Gastrocnemius medialis (tissue), 4 donors: Measurements from ENCODE around the gene HPCA. TPM values are rescaled to one million over a fixed set of nuclear protein-coding genes. Genes with fewer than 3 reads are reported as not detected.
A peak's percentile ranks its signal among the peaks of the same experiment; 100 is the strongest.

ENCODE experiments used
- ATAC-seq, 2 donors: fragments of 150-250 bp; one replicate each; pipeline ENCODE4 v1.9.1; 2016
- DNase-seq, 2 donors: peaks; one replicate each; pipeline ENCODE4 v3.0.0-alpha.2; 2019
- H3K27ac ChIP-seq, 4 donors: fragments of 200-600 bp; sonication (generic); 1 replicate in 1 of 4; 2 replicates in 3 of 4; pipeline ENCODE4 v1.5.1; 2016 to 2018; ENCODE audit warnings: mild to moderate bottlenecking in 2 of 4, moderate library complexity in 1 of 4
- H3K27me3 ChIP-seq, 3 donors: fragments of 200-600 bp; sonication (generic) in 2 of 3; 1 replicate in 1 of 3; 2 replicates in 2 of 3; pipeline versions ENCODE4 v1.5.1 to v1.6.0; 2016 to 2019; ENCODE audit warnings: mild to moderate bottlenecking in 1 of 3, moderate library complexity in 1 of 3
- H3K36me3 ChIP-seq, 2 donors: fragments of 200-600 bp; sonication (generic) in 1 of 2; one replicate each; pipeline ENCODE4 v1.5.1; 2017 to 2018
- H3K4me1 ChIP-seq, 2 donors: fragments of 200-600 bp; sonication (generic) in 1 of 2; one replicate each; pipeline ENCODE4 v1.5.1; 2016 to 2017; ENCODE audit warnings: mild to moderate bottlenecking in 2 of 2
- H3K4me3 ChIP-seq, 4 donors: fragments of 200-600 bp; sonication (generic) in 3 of 4; 1 replicate in 1 of 4; 2 replicates in 3 of 4; pipeline ENCODE4 v1.5.1; 2016 to 2019; ENCODE audit warnings: mild to moderate bottlenecking in 2 of 4
- H3K9me3 ChIP-seq, 3 donors: fragments of 200-600 bp; sonication (generic) in 2 of 3; 1 replicate in 1 of 3; 2 replicates in 2 of 3; pipeline ENCODE4 v1.5.1; 2016 to 2019
- POLR2A ChIP-seq, 2 donors: fragments of 450-650 bp; IDR thresholded peaks; one replicate each; pipeline ENCODE4 v1.6.1; 2017; ENCODE audit warnings: antibody characterized with exemption in 2 of 2, mild to moderate bottlenecking in 2 of 2, moderate library complexity in 2 of 2
- in situ Hi-C, 4 donors: fragments of 200-750 bp; cut with MboI; loops; one replicate each; pipeline versions ENCODE4 v1.15.0 to v1.8.0; 2017; ENCODE audit warnings: low sequenced_read_pairs in 4 of 4
- intact Hi-C: fragments of 100-400 bp; cut with DNase I; formaldehyde crosslinking; loops from one replicate; pipeline ENCODE4 v1.15.1; 2023; ENCODE audit warnings: low total_unique reads
- total RNA-seq, 4 donors: library from RNA; depleted of rRNA; stranded (reverse); fragments of >200 nt; gene quantifications; one replicate each; pipeline versions ENCODE4 v1.1.0 to v1.2.3, GENCODE V29; 2016
- TF ChIP-seq, protein P1 (sequence below), 5 experiments: fragments of 450-650 bp in 3 of 5; fragments of 200-600 bp in 2 of 5; sonication (generic) in 2 of 5; IDR thresholded peaks in 4 of 5; conservative IDR thresholded peaks in 1 of 5; 1 replicate in 4 of 5; 2 replicates in 1 of 5; pipeline ENCODE4 v1.5.1; 2016 to 2019; ENCODE audit warnings: antibody characterized with exemption in 5 of 5, mild to moderate bottlenecking in 3 of 5, moderate library complexity in 3 of 5

Gene HPCA
- total RNA-seq, 4 donors from 2014 or later: not detected

DNA sequence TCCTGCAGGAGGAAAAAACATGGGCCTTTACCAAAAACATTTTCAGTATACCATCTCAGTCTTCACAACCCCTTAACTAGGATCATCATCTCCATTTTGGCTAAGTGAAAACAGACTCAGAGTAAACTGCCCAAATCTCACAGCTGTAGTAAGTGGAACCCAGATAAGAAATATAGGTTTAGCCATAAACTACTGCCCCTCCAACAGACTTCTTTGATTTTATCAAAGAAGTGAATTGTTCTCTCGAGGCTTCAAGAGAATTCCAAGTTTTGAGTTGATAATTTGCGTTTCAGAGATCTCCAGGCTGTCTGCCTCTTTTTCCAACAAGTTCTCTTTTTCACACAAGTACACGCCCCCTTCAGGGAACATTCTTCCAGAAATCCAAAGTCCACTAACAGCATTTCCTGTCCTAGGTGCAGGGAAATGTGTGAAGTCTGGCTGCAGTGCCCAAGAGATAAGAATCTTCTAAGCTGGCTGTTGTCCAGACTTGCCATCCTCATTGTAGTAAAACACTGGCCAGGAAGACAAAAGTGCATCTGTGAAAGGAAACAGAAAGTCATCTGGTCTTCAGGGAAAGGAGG lies 47.5 kb downstream of the HPCA start:
- Histone ChIP-seq H3K4me3 (no peak overlapping the region), H3K4me1 (no peaks in the 10 kb centered on the region), H3K9me3 (no peaks in the 10 kb centered on the region), H3K27ac (peak overlapping the region in 3 of 4 donors; percentile 26 to 59 (median 41)), H3K36me3 (peaks cover 0 to 28% of the 10 kb centered on the region in 2 donors), H3K27me3 (no peaks in the 10 kb centered on the region)
- TF ChIP-seq, protein P1, sequence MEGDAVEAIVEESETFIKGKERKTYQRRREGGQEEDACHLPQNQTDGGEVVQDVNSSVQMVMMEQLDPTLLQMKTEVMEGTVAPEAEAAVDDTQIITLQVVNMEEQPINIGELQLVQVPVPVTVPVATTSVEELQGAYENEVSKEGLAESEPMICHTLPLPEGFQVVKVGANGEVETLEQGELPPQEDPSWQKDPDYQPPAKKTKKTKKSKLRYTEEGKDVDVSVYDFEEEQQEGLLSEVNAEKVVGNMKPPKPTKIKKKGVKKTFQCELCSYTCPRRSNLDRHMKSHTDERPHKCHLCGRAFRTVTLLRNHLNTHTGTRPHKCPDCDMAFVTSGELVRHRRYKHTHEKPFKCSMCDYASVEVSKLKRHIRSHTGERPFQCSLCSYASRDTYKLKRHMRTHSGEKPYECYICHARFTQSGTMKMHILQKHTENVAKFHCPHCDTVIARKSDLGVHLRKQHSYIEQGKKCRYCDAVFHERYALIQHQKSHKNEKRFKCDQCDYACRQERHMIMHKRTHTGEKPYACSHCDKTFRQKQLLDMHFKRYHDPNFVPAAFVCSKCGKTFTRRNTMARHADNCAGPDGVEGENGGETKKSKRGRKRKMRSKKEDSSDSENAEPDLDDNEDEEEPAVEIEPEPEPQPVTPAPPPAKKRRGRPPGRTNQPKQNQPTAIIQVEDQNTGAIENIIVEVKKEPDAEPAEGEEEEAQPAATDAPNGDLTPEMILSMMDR (IDR thresholded peaks at IDR 0.05 in 4 of 5, conservative IDR thresholded peaks at IDR 0.05 in 1 of 5): peak in 1 of 5 experiments; percentile 12
- no peak for TF ChIP-seq POLR2A (IDR thresholded peaks at IDR 0.05)
- DNase-seq (no peak), ATAC-seq (peak in 1 of 2 donors; percentile 49)
- in situ Hi-C loops: loop anchor here in 2 of 4 donors (10.0 kb wide), 4 partner anchors 71 to 151 kb away; partner anchors contain the start of gene AZIN2 (in 1 of the 2)
- intact Hi-C loops: loop anchor here (1.0 kb wide), 2 partner anchors 121 to 152 kb away; no protein-coding TSS in a partner anchor

GRCh38 chr1:32934535-32934934 lies 48.2 kb downstream of the HPCA start:
- ATAC-seq (no peak), DNase-seq (no peak)
- TF ChIP-seq POLR2A (IDR thresholded peaks at IDR 0.05): no peak
- TF ChIP-seq, protein P1 (IDR thresholded peaks at IDR 0.05 in 4 of 5, conservative IDR thresholded peaks at IDR 0.05 in 1 of 5): no peak
- in situ Hi-C loops (loop anchor here in 2 of 4 donors (10.0 kb wide), 4 partner anchors 70 to 150 kb away; partner anchors contain the start of gene AZIN2 (in 1 of the 2)), intact Hi-C loops (no loop called here)
- Histone ChIP-seq H3K4me1 (peaks cover 0 to under 1% of the 10 kb centered on the region in 2 donors), H3K36me3 (peaks cover 0 to 28% of the 10 kb centered on the region in 2 donors), H3K27ac (no peak overlapping the region), H3K27me3 (no peaks in the 10 kb centered on the region), H3K9me3 (no peaks in the 10 kb centered on the region), H3K4me3 (no peak overlapping the region)

DNA sequence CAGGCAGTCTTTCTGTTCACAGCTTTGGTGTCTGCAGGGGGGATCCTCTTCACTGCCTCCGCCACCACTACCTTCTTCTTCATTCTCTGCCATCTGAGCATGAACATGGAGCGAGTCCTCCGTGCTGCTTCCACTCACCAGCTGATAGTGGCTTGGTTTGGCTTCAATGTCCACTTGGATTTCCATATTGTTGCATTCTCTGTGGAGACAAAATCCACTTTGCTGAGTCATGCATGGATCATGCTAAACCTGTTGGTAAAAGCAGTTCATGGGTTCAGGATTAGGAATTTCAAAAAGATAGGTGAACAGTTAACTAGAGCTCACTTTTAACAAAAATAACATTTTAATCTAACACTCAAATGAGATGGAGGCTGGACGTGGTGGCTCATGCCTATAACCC lies 50.8 kb downstream of the HPCA start:
- no peak overlapping the region for H3K27ac ChIP-seq
- ATAC-seq (no peak), DNase-seq (no peak)
- in situ Hi-C loops (loop anchor here in 3 of 4 donors (5.0 to 10.0 kb wide), 5 partner anchors 68 to 148 kb away; partner anchors contain the start of gene AZIN2 (in 2 of the 3)), intact Hi-C loops (no loop called here)
- peaks cover 4 to 6% of the 10 kb centered on the region in 2 donors for H3K4me1 ChIP-seq
- H3K9me3 ChIP-seq: no peaks in the 10 kb centered on the region
- TF ChIP-seq, protein P1 (IDR thresholded peaks at IDR 0.05 in 4 of 5, conservative IDR thresholded peaks at IDR 0.05 in 1 of 5): no peak
- no peak for TF ChIP-seq POLR2A (IDR thresholded peaks at IDR 0.05)
- H3K27me3 ChIP-seq: no peaks in the 10 kb centered on the region
- no peak overlapping the region for H3K4me3 ChIP-seq
- H3K36me3 ChIP-seq: peaks cover 0 to 49% of the 10 kb centered on the region in 2 donors

DNA sequence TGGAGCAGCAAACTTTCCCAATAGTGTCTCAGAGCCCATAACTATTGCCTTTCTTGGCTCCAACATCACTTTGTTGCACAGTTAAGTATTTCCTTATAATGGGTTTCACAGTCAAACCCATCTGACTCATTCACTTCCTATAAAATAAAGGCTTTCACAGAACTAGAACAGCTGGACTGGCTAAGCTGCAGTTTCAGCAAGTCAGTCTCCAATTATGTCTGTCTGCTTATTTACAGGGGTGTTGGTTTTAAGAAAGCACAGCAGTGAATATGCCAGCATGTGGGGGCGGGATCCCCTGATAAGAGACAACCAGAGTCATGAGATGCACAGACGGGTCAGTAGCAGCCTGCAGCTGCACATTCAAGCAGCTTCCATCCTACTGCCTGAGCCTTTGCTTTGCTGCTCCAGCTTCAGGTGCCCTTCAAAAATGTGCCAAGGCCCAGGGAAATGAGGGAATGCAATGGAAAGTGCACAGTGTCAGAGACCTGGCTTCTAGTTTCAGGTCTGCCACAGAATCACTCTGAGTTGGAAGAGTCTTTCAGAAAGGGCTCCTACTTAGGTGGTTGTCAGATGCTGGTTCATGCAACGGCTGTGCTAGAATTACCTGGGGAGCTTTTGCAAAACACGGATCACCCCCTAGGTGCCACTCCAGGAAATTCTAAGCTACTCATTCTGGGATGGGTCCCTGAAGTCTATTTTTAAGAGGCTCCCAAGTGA lies 53.5 kb downstream of the HPCA start:
- in situ Hi-C loops (loop anchor here in 3 of 4 donors (5.0 to 10.0 kb wide), 5 partner anchors 65 to 145 kb away; partner anchors contain the start of gene AZIN2 (in 2 of the 3)), intact Hi-C loops (no loop called here)
- TF ChIP-seq, protein P1 (IDR thresholded peaks at IDR 0.05 in 4 of 5, conservative IDR thresholded peaks at IDR 0.05 in 1 of 5): no peak
- TF ChIP-seq POLR2A (IDR thresholded peaks at IDR 0.05): no peak
- Histone ChIP-seq H3K27ac (no peak overlapping the region), H3K4me1 (peaks cover 4 to 6% of the 10 kb centered on the region in 2 donors), H3K4me3 (no peak overlapping the region), H3K27me3 (no peaks in the 10 kb centered on the region), H3K36me3 (peaks cover 0 to 75% of the 10 kb centered on the region in 2 donors), H3K9me3 (no peaks in the 10 kb centered on the region)
- no peak for DNase-seq
- ATAC-seq: no peak
